Astrocyte (in vitro differentiated cells and primary cell): ENCODE measurements around the gene ZMYND8.

ENCODE experiments used
- CTCF ChIP-seq: IDR thresholded peaks from 2 replicates; pipeline ENCODE4 v1.5.1; 2011; ENCODE audit warnings: low read depth, mild to moderate bottlenecking, inconsistent platforms, low read length, moderate library complexity; ENCODE audit not compliant: insufficient read depth
- EZH2 ChIP-seq: IDR thresholded peaks from 2 replicates; pipeline ENCODE4 v1.6.1; 2012; ENCODE audit warnings: mild to moderate bottlenecking, low read length, inconsistent platforms; ENCODE audit not compliant: insufficient read depth

GRCh38 chr20:47303736-47304135 lies 52.8 kb downstream of the ZMYND8 start:
- TF ChIP-seq CTCF (no peak), EZH2 (no peak)
